ENCODE measurements around the gene EOLA1. TPM values are rescaled to one million over a fixed set of nuclear protein-coding genes. Genes with fewer than 3 reads are reported as not detected.
A peak's percentile ranks its signal among the peaks of the same experiment; 100 is the strongest.

Gene EOLA1
- total RNA-seq, result 10 to 100 TPM in 4 of 6 experiments, 1 to 10 TPM in 2; 5.2 to 13.3 (median 11.7) TPM
- long read RNA-seq, partial matches to known transcripts, result 0 of 2 reads
- long read RNA-seq, other reads (novel, unspliced or antisense), result 1 of 2 reads

- Histone ChIP-seq H3K27me3 (no peaks in the 10 kb centered on the region), H3K4me1 (no peaks in the 10 kb centered on the region), H3K4me3 (peak within 1 kb of the TSS; percentile 54 to 65 (median 59)), H3K9me3 (no peaks in the 10 kb centered on the region), H3K36me3 (no peaks in the 10 kb centered on the region), H3K27ac (peak within 1 kb of the TSS; percentile 76 to 87 (median 81))
- TF ChIP-seq POLR2A (IDR thresholded peaks at IDR 0.05) (peak; percentile 64), CTCF (IDR thresholded peaks at IDR 0.05) (no peak)
- 28% methylated on average over 23 of the region's 71 CpGs for whole genome bisulfite sequencing (ENCODE audit: insufficient coverage, low coverage, low lambda C conversion rate, missing lambda C conversion rate)
- ATAC-seq (peak; percentile 50 to 69 (median 52)), DNase-seq (peak; percentile 82 to 90 (median 86))
- intact Hi-C loops (cut with DNase I), result no loop called here
Measured at GRCh38 chrX:149540621-149541520, at the start of gene EOLA1. Gene EOLA1 (plus strand): TSS chrX:149541012. CDS start chrX:149545631, 4,619 bp downstream.

- H3K27me3 ChIP-seq, result no peaks in the 10 kb centered on the region
- H3K9me3 ChIP-seq, result no peaks in the 10 kb centered on the region
- no peak overlapping the region for H3K27ac ChIP-seq
- TF ChIP-seq CTCF (IDR thresholded peaks at IDR 0.05), result no peak
- TF ChIP-seq POLR2A (IDR thresholded peaks at IDR 0.05), result no peak
- H3K4me3 ChIP-seq, result no peak overlapping the region
- intact Hi-C loops (cut with DNase I), result no loop called here
- H3K4me1 ChIP-seq, result peaks cover 0 to 10% (median 0%) of the 10 kb centered on the region in 4 donors
- H3K36me3 ChIP-seq, result peaks cover 0 to 24% (median 0%) of the 10 kb centered on the region in 4 donors
- DNase-seq (peak in 1 of 3 donors; percentile 56), ATAC-seq (peak in 3 of 4 donors; percentile 7 to 70 (median 49))
- 11% methylated on average over 1 of the region's 2 CpGs for WGBS (ENCODE audit: insufficient coverage, low coverage, low lambda C conversion rate, missing lambda C conversion rate)
Measured at GRCh38 chrX:149491812-149492211, 49.0 kb upstream of the EOLA1 start.

- Histone ChIP-seq H3K4me3 (no peak overlapping the region), H3K36me3 (peaks cover 0 to 27% (median 0%) of the 10 kb centered on the region in 4 donors), H3K4me1 (peaks cover 0 to 20% (median 0%) of the 10 kb centered on the region in 4 donors), H3K9me3 (no peaks in the 10 kb centered on the region), H3K27me3 (no peaks in the 10 kb centered on the region), H3K27ac (no peak overlapping the region)
- DNase-seq (no peak), ATAC-seq (peak in 3 of 4 donors; percentile 8 to 38 (median 17))
- intact Hi-C loops (cut with DNase I), result no loop called here
- TF ChIP-seq CTCF (IDR thresholded peaks at IDR 0.05) (peak in 2 of 4 donors; percentile 7 to 13), POLR2A (IDR thresholded peaks at IDR 0.05) (no peak)
- 59% methylated on average over 11 of the region's 13 CpGs for WGBS (ENCODE audit: insufficient coverage, low coverage, low lambda C conversion rate, missing lambda C conversion rate)
Measured at GRCh38 chrX:149493567-149494562, 46.9 kb upstream of the EOLA1 start.
